ENCODE measurements around the gene ANAPC15. TPM values are rescaled to one million over a fixed set of nuclear protein-coding genes. Genes with fewer than 3 reads are reported as not detected.

Gene ANAPC15
- total RNA-seq, 1 experiment from 2014 or later, result 75.4 TPM

- no peak for TF ChIP-seq ATF2 (CRISPR knock-in tag; IDR thresholded peaks at IDR 0.05; ENCODE audit: borderline replicate concordance, low read depth)
- no peak for TF ChIP-seq MLX (CRISPR knock-in tag; IDR thresholded peaks at IDR 0.05)
- no peak for TF ChIP-seq ATF6 (CRISPR knock-in tag; IDR thresholded peaks at IDR 0.05)
These were observed 6.7 kb upstream of the ANAPC15 start (continued) for GRCh38 chr11:72119198-72119597.

GRCh38 chr11:72116019-72116755, 3.7 kb upstream of the ANAPC15 start:
- Mint-ChIP-seq H3K27ac (no peak overlapping the region), H3K36me3 (no peaks in the 10 kb centered on the region), H3K27me3 (ENCODE audit: low read depth) (peaks cover 65% of the 10 kb centered on the region), H3K4me3 (no peak overlapping the region), H3K9me3 (peaks cover 12% of the 10 kb centered on the region), H3K4me1 (peaks cover 14% of the 10 kb centered on the region)
- no peak for DNase-seq (ENCODE audit: low spot score)
- POLR2A ChIA-PET, result no interaction called here
- ATAC-seq, result no peak
- no peak for TF ChIP-seq PRRX2 (CRISPR knock-in tag; IDR thresholded peaks at IDR 0.05)
- TF ChIP-seq EMX1 (CRISPR knock-in tag; IDR thresholded peaks at IDR 0.05), result no peak
- no peak for TF ChIP-seq TP53 (CRISPR knock-in tag; IDR thresholded peaks at IDR 0.05)
- no peak for TF ChIP-seq CTCF (IDR thresholded peaks at IDR 0.05)
- CTCF ChIA-PET, result no interaction called here

- Mint-ChIP-seq H3K4me3 (no peak overlapping the region), H3K27me3 (ENCODE audit: low read depth) (peaks cover 56% of the 10 kb centered on the region), H3K9me3 (peaks cover 8% of the 10 kb centered on the region), H3K27ac (no peak overlapping the region), H3K4me1 (peaks cover 16% of the 10 kb centered on the region), H3K36me3 (peaks cover 2% of the 10 kb centered on the region; the same call in 1 of the 2 replicates)
- CTCF ChIA-PET, result no interaction called here
- POLR2A ChIA-PET, result no interaction called here
- ATAC-seq (no peak), DNase-seq (ENCODE audit: low spot score) (no peak)
- TF ChIP-seq ARID4B (CRISPR knock-in tag; IDR thresholded peaks at IDR 0.05; ENCODE audit: borderline replicate concordance) (no peak), MAX (CRISPR knock-in tag; IDR thresholded peaks at IDR 0.05) (no peak), ZNF121 (CRISPR knock-in tag; IDR thresholded peaks at IDR 0.05) (no peak), SOX15 (CRISPR knock-in tag; IDR thresholded peaks at IDR 0.05) (no peak), FOXK1 (CRISPR knock-in tag; IDR thresholded peaks at IDR 0.05) (no peak), NR1H2 (CRISPR knock-in tag; IDR thresholded peaks at IDR 0.05) (no peak), ELF4 (CRISPR knock-in tag; IDR thresholded peaks at IDR 0.05; ENCODE audit: low read depth) (no peak), ZSCAN18 (CRISPR knock-in tag; IDR thresholded peaks at IDR 0.05) (no peak), CTCF (IDR thresholded peaks at IDR 0.05) (no peak), IRF2 (CRISPR knock-in tag; IDR thresholded peaks at IDR 0.05; ENCODE audit: borderline replicate concordance, low read depth) (no peak), TEAD1 (CRISPR knock-in tag; IDR thresholded peaks at IDR 0.05) (no peak)
These were observed 2.1 kb upstream of the ANAPC15 start for GRCh38 chr11:72114570-72114969.

Measured in WTC11 (cell line).